Type B pancreatic cell (in vitro differentiated cells): ENCODE data around the gene CDH3. TPM values are rescaled to one million over a fixed set of nuclear protein-coding genes. Genes with fewer than 3 reads are reported as not detected.

Experiments
- DNase-seq: peaks from one replicate; pipeline ENCODE4 v3.0.0; 2021; ENCODE audit warnings: mixed read lengths; ENCODE audit not compliant: unreplicated experiment; ENCODE audit errors: extremely low spot score
- H3K27ac Mint-ChIP-seq: 2 replicates; pipeline ENCODE4 v1.8.0; 2021; ENCODE audit warnings: mild to moderate bottlenecking, mixed read lengths
- H3K27me3 Mint-ChIP-seq: 2 replicates; pipeline ENCODE4 v1.8.0; 2021; ENCODE audit warnings: mixed read lengths
- H3K36me3 Mint-ChIP-seq: 2 replicates; pipeline ENCODE4 v1.8.0; 2021; ENCODE audit warnings: mixed read lengths
- H3K4me1 Mint-ChIP-seq: one replicate; pipeline ENCODE4 v1.8.0; 2021; ENCODE audit warnings: mixed read lengths; ENCODE audit not compliant: unreplicated experiment
- H3K4me3 Mint-ChIP-seq: 2 replicates; pipeline ENCODE4 v1.8.0; 2021; ENCODE audit warnings: mild to moderate bottlenecking, mixed read lengths
- H3K9me3 Mint-ChIP-seq: 2 replicates; pipeline ENCODE4 v1.8.0; 2021; ENCODE audit warnings: mixed read lengths
- CTCF ChIP-seq: fragments of 200-600 bp; sonication (generic); conservative IDR thresholded peaks from 2 replicates; pipeline ENCODE4 v1.5.0; 2021; ENCODE audit warnings: antibody characterized with exemption, mild to moderate bottlenecking
- total RNA-seq: library from RNA; stranded (reverse); gene quantifications from 2 replicates; pipeline ENCODE4 v1.2.1, GENCODE V29; 2021; ENCODE audit warnings: low replicate concordance

The CDH3 gene
- total RNA-seq, 1 donor from 2014 or later, result 35.5 TPM

GRCh38 chr16:68746951-68747350 is 101.8 kb downstream of the CDH3 start:
- no peak for TF ChIP-seq CTCF
- DNase-seq, result no peak
- peaks cover 8% of the 10 kb centered on the region for H3K36me3 Mint-ChIP-seq
- H3K4me3 Mint-ChIP-seq, result peak overlapping the region; percentile 20
- no peaks in the 10 kb centered on the region for H3K9me3 Mint-ChIP-seq
- H3K27ac Mint-ChIP-seq, result peak overlapping the region; percentile 83
- no peaks in the 10 kb centered on the region for H3K27me3 Mint-ChIP-seq
- peaks cover 22% of the 10 kb centered on the region for H3K4me1 Mint-ChIP-seq

- no peak overlapping the region for H3K4me3 Mint-ChIP-seq
- no peak for DNase-seq
Measured at GRCh38 chr16:68749432-68749831, 104.3 kb downstream of the CDH3 start.

More at GRCh38 chr16:68749432-68749831, 104.3 kb downstream of the CDH3 start:
- Mint-ChIP-seq H3K27ac (peak overlapping the region; percentile 24), H3K9me3 (no peaks in the 10 kb centered on the region), H3K36me3 (peaks cover 13% of the 10 kb centered on the region), H3K27me3 (no peaks in the 10 kb centered on the region), H3K4me1 (peaks cover 20% of the 10 kb centered on the region)
- TF ChIP-seq CTCF, result no peak

Other genes with a start within 250 kb of the CDH3 start
- gene SMPD3, start 196.8 kb upstream of the CDH3 start, total RNA-seq, result 4.5 and 9.8 TPM in 2 replicates
- 21.8 and 44.7 TPM in 2 replicates for gene ZFP90, start 106.0 kb upstream of the CDH3 start, total RNA-seq
- 190 and 544 TPM in 2 replicates for gene CDH1, start 92.0 kb downstream of the CDH3 start, total RNA-seq
- 5.0 and 13.0 TPM in 2 replicates for gene TANGO6, start 198.2 kb downstream of the CDH3 start, total RNA-seq